ENCODE results near the gene PIGV. TPM values are rescaled to one million over a fixed set of nuclear protein-coding genes. Genes with fewer than 3 reads are reported as not detected.

PIGV gene
- polyA plus RNA-seq, 6 donors from 2014 or later, result 7.8 to 14.2 (median 10.8) TPM

- peak; percentile 97 to 98 for ATAC-seq (ENCODE audit: low read depth in 2 of 2)
- Mint-ChIP-seq H3K27me3 (peaks cover 5 to 26% (median 20%) of the 10 kb centered on the region in 3 donors), H3K27ac (peak overlapping the region in 5 of 6 donors; percentile 79 to 93 (median 91)), H3K36me3 (no peaks in the 10 kb centered on the region), H3K4me3 (peak overlapping the region; percentile 21 to 86 (median 73)), H3K9me3 (no peaks in the 10 kb centered on the region), H3K4me1 (peaks cover 10 to 38% (median 24%) of the 10 kb centered on the region in 3 donors)
- peak; percentile 88 for DNase-seq
Observed at GRCh38 chr1:26820784-26821269, 33.1 kb downstream of the PIGV start.

GRCh38 chr1:26822737-26823395 is 35.1 kb downstream of the PIGV start:
- DNase-seq, result no peak
- Mint-ChIP-seq H3K9me3 (no peaks in the 10 kb centered on the region), H3K27ac (peak overlapping the region in 1 of 6 donors; percentile 85), H3K4me3 (peak overlapping the region in 1 of 8 donors; percentile 2), H3K27me3 (peaks cover 0 to 21% (median 13%) of the 10 kb centered on the region in 3 donors), H3K36me3 (no peaks in the 10 kb centered on the region), H3K4me1 (peaks cover 18 to 53% (median 33%) of the 10 kb centered on the region in 3 donors)
- ATAC-seq (ENCODE audit: low read depth in 2 of 2), result no peak

- peak overlapping the region in 3 of 8 donors; percentile 85 to 93 (median 88) for H3K4me3 Mint-ChIP-seq
- H3K9me3 Mint-ChIP-seq, result no peaks in the 10 kb centered on the region
- H3K27me3 Mint-ChIP-seq, result peaks cover 0 to 21% (median 13%) of the 10 kb centered on the region in 3 donors
- no peak overlapping the region for H3K27ac Mint-ChIP-seq
- DNase-seq, result no peak
- peaks cover 29 to 66% (median 51%) of the 10 kb centered on the region in 3 donors for H3K4me1 Mint-ChIP-seq
- no peaks in the 10 kb centered on the region for H3K36me3 Mint-ChIP-seq
- no peak for ATAC-seq (ENCODE audit: low read depth in 2 of 2)
Observed at GRCh38 chr1:26824731-26825130, 37.0 kb downstream of the PIGV start.

- H3K9me3 Mint-ChIP-seq, result no peaks in the 10 kb centered on the region
- peak within 1 kb of the TSS; percentile 62 to 94 (median 87) for H3K27ac Mint-ChIP-seq
- peak; percentile 84 to 88 for ATAC-seq (ENCODE audit: low read depth in 2 of 2)
- no peaks in the 10 kb centered on the region for H3K36me3 Mint-ChIP-seq
- DNase-seq, result peak; percentile 70
- peaks cover 28 to 51% (median 37%) of the 10 kb centered on the region in 3 donors for H3K4me1 Mint-ChIP-seq
- peak within 1 kb of the TSS; percentile 85 to 95 (median 92) for H3K4me3 Mint-ChIP-seq
- H3K27me3 Mint-ChIP-seq, result peaks cover 0 to 13% (median 13%) of the 10 kb centered on the region in 3 donors
Observed at GRCh38 chr1:26826261-26827105, 38.7 kb downstream of the PIGV start, which contains the start of gene ZDHHC18. Gene ZDHHC18, plus strand, starts transcription at chr1:26826688. Its CDS starts 117 bp downstream, at chr1:26826805.

- ATAC-seq (ENCODE audit: low read depth in 2 of 2), result no peak
- H3K36me3 Mint-ChIP-seq, result no peaks in the 10 kb centered on the region
Observed at GRCh38 chr1:26827106-26827604, 39.4 kb downstream of the PIGV start.

GRCh38 chr1:26827663-26828062 is 39.9 kb downstream of the PIGV start:
- peak overlapping the region in 4 of 6 donors; percentile 55 to 94 (median 84) for H3K27ac Mint-ChIP-seq
- H3K27me3 Mint-ChIP-seq, result peaks cover 0 to 13% (median 12%) of the 10 kb centered on the region in 3 donors
- DNase-seq (no peak), ATAC-seq (ENCODE audit: low read depth in 2 of 2) (no peak)
- H3K9me3 Mint-ChIP-seq, result no peaks in the 10 kb centered on the region
- H3K4me1 Mint-ChIP-seq, result peaks cover 37 to 57% (median 42%) of the 10 kb centered on the region in 3 donors
- peak overlapping the region; percentile 75 to 94 (median 88) for H3K4me3 Mint-ChIP-seq
- no peaks in the 10 kb centered on the region for H3K36me3 Mint-ChIP-seq

More at GRCh38 chr1:26827106-26827604, 39.4 kb downstream of the PIGV start:
- no peak for DNase-seq
- peak overlapping the region in 4 of 6 donors; percentile 70 to 94 (median 84) for H3K27ac Mint-ChIP-seq
- H3K27me3 Mint-ChIP-seq, result peaks cover 0 to 13% (median 13%) of the 10 kb centered on the region in 3 donors
- no peaks in the 10 kb centered on the region for H3K9me3 Mint-ChIP-seq
- H3K4me1 Mint-ChIP-seq, result peaks cover 32 to 52% (median 37%) of the 10 kb centered on the region in 3 donors
- peak overlapping the region; percentile 75 to 94 (median 88) for H3K4me3 Mint-ChIP-seq

GRCh38 chr1:26828411-26828991 is 40.8 kb downstream of the PIGV start:
- Mint-ChIP-seq H3K36me3 (no peaks in the 10 kb centered on the region), H3K9me3 (no peaks in the 10 kb centered on the region), H3K27me3 (peaks cover 0 to 5% (median 5%) of the 10 kb centered on the region in 3 donors), H3K4me3 (peak overlapping the region; percentile 72 to 94 (median 82)), H3K4me1 (peaks cover 45 to 61% (median 45%) of the 10 kb centered on the region in 3 donors), H3K27ac (peak overlapping the region in 5 of 6 donors; percentile 38 to 91 (median 59))
- DNase-seq (no peak), ATAC-seq (ENCODE audit: low read depth in 2 of 2) (peak in 1 of 2 donors; percentile 33)

- Mint-ChIP-seq H3K4me3 (peak overlapping the region in 4 of 8 donors; percentile 20 to 79 (median 55)), H3K36me3 (no peaks in the 10 kb centered on the region), H3K4me1 (peaks cover 53 to 70% (median 54%) of the 10 kb centered on the region in 3 donors), H3K27me3 (peaks cover 0 to 5% (median 5%) of the 10 kb centered on the region in 3 donors), H3K9me3 (no peaks in the 10 kb centered on the region), H3K27ac (peak overlapping the region in 5 of 6 donors; percentile 23 to 91 (median 56))
- ATAC-seq (ENCODE audit: low read depth in 2 of 2), result no peak
- DNase-seq, result no peak
Observed at GRCh38 chr1:26829184-26829911, 41.6 kb downstream of the PIGV start.

- DNase-seq (no peak), ATAC-seq (ENCODE audit: low read depth in 2 of 2) (no peak)
- H3K36me3 Mint-ChIP-seq, result no peaks in the 10 kb centered on the region
- no peaks in the 10 kb centered on the region for H3K27me3 Mint-ChIP-seq
- H3K4me1 Mint-ChIP-seq, result peaks cover 55 to 66% (median 56%) of the 10 kb centered on the region in 3 donors
- peak overlapping the region in 2 of 8 donors; percentile 6 to 57 for H3K4me3 Mint-ChIP-seq
- H3K27ac Mint-ChIP-seq, result peak overlapping the region in 5 of 6 donors; percentile 16 to 99 (median 75)
- H3K9me3 Mint-ChIP-seq, result no peaks in the 10 kb centered on the region
Observed at GRCh38 chr1:26831059-26831458, 43.3 kb downstream of the PIGV start.

GRCh38 chr1:26831546-26832248 is 43.9 kb downstream of the PIGV start:
- Mint-ChIP-seq H3K4me3 (peak overlapping the region in 2 of 8 donors; percentile 6 to 57), H3K4me1 (peaks cover 55 to 64% (median 56%) of the 10 kb centered on the region in 3 donors), H3K9me3 (no peaks in the 10 kb centered on the region), H3K27ac (peak overlapping the region; percentile 20 to 100 (median 82)), H3K27me3 (no peaks in the 10 kb centered on the region), H3K36me3 (no peaks in the 10 kb centered on the region)
- ATAC-seq (ENCODE audit: low read depth in 2 of 2) (no peak), DNase-seq (no peak)

- Mint-ChIP-seq H3K4me3 (peak overlapping the region in 4 of 8 donors; percentile 26 to 83 (median 54)), H3K27me3 (no peaks in the 10 kb centered on the region), H3K9me3 (no peaks in the 10 kb centered on the region), H3K36me3 (no peaks in the 10 kb centered on the region), H3K27ac (peak overlapping the region; percentile 72 to 100 (median 100)), H3K4me1 (peaks cover 51 to 59% (median 53%) of the 10 kb centered on the region in 3 donors)
- no peak for DNase-seq
- ATAC-seq (ENCODE audit: low read depth in 2 of 2), result no peak
Observed at GRCh38 chr1:26832249-26832960, 44.7 kb downstream of the PIGV start.

Data from naive B cell (primary cell).